HEK293 (cell line): Measurements from ENCODE around the gene CWF19L2.
"Not testable (repeated sequence)": the region's sequence is repeated elsewhere in the genome, so short reads cannot be mapped to it uniquely, and the experiment has no call there.

Experiments
- CTCF ChIA-PET: fragments of 350-600 bp; formaldehyde crosslinking; extraction: SDS; loops from one replicate; lab custom pipeline; 2021; ENCODE audit warnings: antibody characterized with exemption; lab: Yijun Ruan, JAX
- POLR2A ChIA-PET: fragments of 300-600 bp; formaldehyde crosslinking; extraction: SDS; loops from one replicate; lab custom pipeline; 2020; ENCODE audit warnings: antibody characterized with exemption, inconsistent platforms; lab: Yijun Ruan, JAX
- H3K27ac ChIP-seq: fragments of 200-500 bp; sonication (Bioruptor generic); 2 replicates; pipeline ENCODE4 v1.5.1; 2014; ENCODE audit warnings: low read depth, low read length, control low read depth, inconsistent platforms; ENCODE audit errors: extremely low read depth
- H3K36me3 ChIP-seq, 2 experiments: fragments of 200-500 bp in 1 of 2; sonication (Bioruptor generic) in 1 of 2; 1 replicate in 1 of 2; 2 replicates in 1 of 2; pipeline ENCODE4 v1.5.1; 2014 to 2017; ENCODE audit warnings: inconsistent platforms in 2 of 2, low read length in 2 of 2; ENCODE audit not compliant: control insufficient read depth in 2 of 2, insufficient read depth in 1 of 2
- H3K4me1 ChIP-seq: fragments of 200-500 bp; sonication (Bioruptor generic); 2 replicates; pipeline ENCODE4 v1.5.1; 2014; ENCODE audit warnings: mild to moderate bottlenecking, low read length, inconsistent platforms; ENCODE audit not compliant: control insufficient read depth, insufficient read depth
- H3K4me3 ChIP-seq: 2 replicates; pipeline ENCODE4 v1.5.1; 2011; ENCODE audit warnings: low read depth, mild to moderate bottlenecking, control low read depth, low read length, moderate library complexity
- H3K9me3 ChIP-seq: fragments of 200-500 bp; sonication (Bioruptor generic); 2 replicates; pipeline ENCODE4 v1.5.1; 2014; ENCODE audit warnings: low read depth, low read length, inconsistent platforms; ENCODE audit not compliant: control insufficient read depth, insufficient read depth
- BCL11B ChIP-seq: fragments of 450-650 bp; formaldehyde crosslinking; IDR thresholded peaks from 2 replicates; pipeline ENCODE4 v1.5.1; 2016; ENCODE audit warnings: low read depth, missing biosample characterization, missing genetic modification characterization
- GLI2 ChIP-seq: fragments of 450-650 bp; formaldehyde crosslinking; IDR thresholded peaks from 2 replicates; pipeline ENCODE4; 2017; ENCODE audit warnings: missing biosample characterization, missing genetic modification characterization, low read depth, borderline replicate concordance
- PRDM2 ChIP-seq: fragments of 450-650 bp; formaldehyde crosslinking; IDR thresholded peaks from 2 replicates; pipeline ENCODE4 v1.5.1; 2016; ENCODE audit warnings: missing biosample characterization, missing genetic modification characterization, borderline replicate concordance
- YY2 ChIP-seq: fragments of 450-650 bp; formaldehyde crosslinking; IDR thresholded peaks from 2 replicates; pipeline ENCODE4 v1.5.1; 2016; ENCODE audit warnings: missing biosample characterization, missing genetic modification characterization
- ZBTB7A ChIP-seq: fragments of 450-650 bp; formaldehyde crosslinking; IDR thresholded peaks from 2 replicates; pipeline ENCODE4 v1.5.1; 2016; ENCODE audit warnings: low read depth, missing biosample characterization, missing genetic modification characterization
- ZNF155 ChIP-seq: fragments of 450-650 bp; formaldehyde crosslinking; IDR thresholded peaks from 2 replicates; pipeline ENCODE4 v1.5.1; 2016; ENCODE audit warnings: missing biosample characterization, missing genetic modification characterization
- ZNF184 ChIP-seq: fragments of 450-650 bp; IDR thresholded peaks from 2 replicates; pipeline ENCODE4 v1.5.1; 2018; ENCODE audit warnings: missing biosample characterization, mild to moderate bottlenecking, missing genetic modification characterization
- ZNF214 ChIP-seq: fragments of 450-650 bp; formaldehyde crosslinking; IDR thresholded peaks from 2 replicates; pipeline ENCODE4 v1.5.1; 2017; ENCODE audit warnings: missing biosample characterization, mild to moderate bottlenecking, missing genetic modification characterization, borderline replicate concordance
- ZNF221 ChIP-seq: fragments of 450-650 bp; formaldehyde crosslinking; IDR thresholded peaks from 2 replicates; pipeline ENCODE4 v1.5.1; 2017; ENCODE audit warnings: missing biosample characterization, missing genetic modification characterization, borderline replicate concordance
- ZNF544 ChIP-seq: fragments of 450-650 bp; formaldehyde crosslinking; IDR thresholded peaks from 2 replicates; pipeline ENCODE4 v1.5.0; 2017; ENCODE audit warnings: missing biosample characterization, missing genetic modification characterization
- ZNF555 ChIP-seq: fragments of 450-650 bp; formaldehyde crosslinking; conservative IDR thresholded peaks from 2 replicates; pipeline ENCODE4 v1.5.1; 2017; ENCODE audit warnings: missing biosample characterization, mild to moderate bottlenecking, missing genetic modification characterization, inconsistent platforms
- ZNF610 ChIP-seq: fragments of 450-650 bp; formaldehyde crosslinking; IDR thresholded peaks from 2 replicates; pipeline ENCODE4 v1.5.1; 2016; ENCODE audit warnings: missing biosample characterization, missing genetic modification characterization, borderline replicate concordance
- ZNF639 ChIP-seq: fragments of 450-650 bp; formaldehyde crosslinking; IDR thresholded peaks from 2 replicates; pipeline ENCODE4 v1.5.1; 2016; ENCODE audit warnings: missing biosample characterization, missing genetic modification characterization
- ZNF843 ChIP-seq: fragments of 450-650 bp; formaldehyde crosslinking; IDR thresholded peaks from 2 replicates; pipeline ENCODE4 v1.5.1; 2016; ENCODE audit warnings: missing biosample characterization, missing genetic modification characterization
- ZSCAN4 ChIP-seq: fragments of 450-650 bp; formaldehyde crosslinking; IDR thresholded peaks from 2 replicates; pipeline ENCODE4 v1.5.1; 2017; ENCODE audit warnings: missing biosample characterization, missing genetic modification characterization
- TF ChIP-seq, protein P1 (sequence below): fragments of 450-650 bp; formaldehyde crosslinking; IDR thresholded peaks from 2 replicates; pipeline ENCODE4 v1.5.1; 2016; ENCODE audit warnings: missing biosample characterization, missing genetic modification characterization
- TF ChIP-seq, protein P2 (sequence below): fragments of 450-650 bp; formaldehyde crosslinking; IDR thresholded peaks from 2 replicates; pipeline ENCODE4 v1.5.0; 2017; ENCODE audit warnings: missing biosample characterization, missing genetic modification characterization, borderline replicate concordance

Gene CWF19L2

GRCh38 chr11:107501713-107502112 is 44.1 kb upstream of the CWF19L2 start (continued):
- no peak for TF ChIP-seq PRDM2 (tag by site-specific recombination)

- CTCF ChIA-PET, H3K9me3 ChIP-seq, H3K4me3 ChIP-seq, H3K36me3 ChIP-seq, H3K27ac ChIP-seq, H3K4me1 ChIP-seq, POLR2A ChIA-PET: not testable (repeated sequence)
Measured at GRCh38 chr11:107497371-107497770, 39.7 kb upstream of the CWF19L2 start.

DNA sequence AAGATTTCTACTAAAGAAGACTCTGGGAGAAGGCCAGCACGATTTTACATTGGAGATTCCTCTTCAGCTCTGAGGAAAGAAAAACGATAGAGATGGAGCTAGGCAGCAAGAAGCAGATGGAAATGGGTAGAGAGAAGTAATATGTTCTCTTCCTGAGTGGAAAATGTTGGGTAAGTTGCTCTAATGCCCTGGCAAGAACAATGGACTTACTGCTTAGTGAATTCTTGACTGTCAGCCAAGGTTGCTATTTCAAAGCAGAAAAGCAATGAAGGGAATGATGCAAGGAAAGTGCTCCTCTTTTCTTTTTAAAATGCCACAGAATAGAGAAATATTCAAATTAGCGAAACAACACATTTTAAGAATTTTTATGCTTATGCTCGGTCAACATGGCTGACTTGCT is 38.4 kb upstream of the CWF19L2 start:
- H3K4me1 ChIP-seq = no peaks in the 10 kb centered on the region
- no peaks in the 10 kb centered on the region for H3K36me3 ChIP-seq
- ChIA-PET POLR2A (no interaction called here), CTCF (interaction anchor here (0.6 kb wide), 1 partner anchor 12 kb away, joined by 3 read pairs; no protein-coding TSS in a partner anchor)
- H3K9me3 ChIP-seq = no peaks in the 10 kb centered on the region
- no peak overlapping the region for H3K4me3 ChIP-seq
- TF ChIP-seq BCL11B (tag by site-specific recombination) (no peak), YY2 (tag by site-specific recombination) (no peak), GLI2 (tag by site-specific recombination) (no peak), ZNF214 (tag by site-specific recombination) (no peak), ZSCAN4 (tag by site-specific recombination) (no peak)
- H3K27ac ChIP-seq = no peak overlapping the region

DNA sequence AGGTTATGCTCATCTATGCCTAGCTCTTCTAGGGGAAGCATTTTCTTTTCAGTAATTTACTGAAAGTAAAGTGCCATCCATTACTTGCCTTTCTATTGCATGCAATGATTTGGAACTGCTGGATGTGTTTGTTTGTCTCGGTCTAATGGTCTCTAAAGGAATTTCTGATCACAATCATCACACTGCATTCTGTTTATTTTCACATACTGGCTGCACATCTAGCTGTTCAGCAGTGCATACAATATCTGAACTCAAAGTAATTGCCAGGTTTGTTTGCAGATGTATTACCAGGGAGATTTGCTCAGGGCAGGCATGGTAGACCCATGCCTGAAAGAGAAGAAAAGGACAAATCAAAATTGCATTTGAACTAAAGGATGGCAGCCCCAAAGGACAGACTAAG is 36.4 kb upstream of the CWF19L2 start:
- no peaks in the 10 kb centered on the region for H3K4me1 ChIP-seq
- no peaks in the 10 kb centered on the region for H3K36me3 ChIP-seq
- POLR2A ChIA-PET = no interaction called here
- H3K27ac ChIP-seq = no peak overlapping the region
- H3K4me3 ChIP-seq = no peak overlapping the region
- CTCF ChIA-PET = no interaction called here
- H3K9me3 ChIP-seq = no peaks in the 10 kb centered on the region
- no peak for TF ChIP-seq ZNF843 (tag by site-specific recombination)
- no peak for TF ChIP-seq ZNF155 (tag by site-specific recombination)
- no peak for TF ChIP-seq ZNF555 (tag by site-specific recombination)
- TF ChIP-seq, protein P1, sequence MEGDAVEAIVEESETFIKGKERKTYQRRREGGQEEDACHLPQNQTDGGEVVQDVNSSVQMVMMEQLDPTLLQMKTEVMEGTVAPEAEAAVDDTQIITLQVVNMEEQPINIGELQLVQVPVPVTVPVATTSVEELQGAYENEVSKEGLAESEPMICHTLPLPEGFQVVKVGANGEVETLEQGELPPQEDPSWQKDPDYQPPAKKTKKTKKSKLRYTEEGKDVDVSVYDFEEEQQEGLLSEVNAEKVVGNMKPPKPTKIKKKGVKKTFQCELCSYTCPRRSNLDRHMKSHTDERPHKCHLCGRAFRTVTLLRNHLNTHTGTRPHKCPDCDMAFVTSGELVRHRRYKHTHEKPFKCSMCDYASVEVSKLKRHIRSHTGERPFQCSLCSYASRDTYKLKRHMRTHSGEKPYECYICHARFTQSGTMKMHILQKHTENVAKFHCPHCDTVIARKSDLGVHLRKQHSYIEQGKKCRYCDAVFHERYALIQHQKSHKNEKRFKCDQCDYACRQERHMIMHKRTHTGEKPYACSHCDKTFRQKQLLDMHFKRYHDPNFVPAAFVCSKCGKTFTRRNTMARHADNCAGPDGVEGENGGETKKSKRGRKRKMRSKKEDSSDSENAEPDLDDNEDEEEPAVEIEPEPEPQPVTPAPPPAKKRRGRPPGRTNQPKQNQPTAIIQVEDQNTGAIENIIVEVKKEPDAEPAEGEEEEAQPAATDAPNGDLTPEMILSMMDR (tag by site-specific recombination) = no peak
- TF ChIP-seq ZNF610 (tag by site-specific recombination) = no peak
- no peak for TF ChIP-seq ZNF639
- TF ChIP-seq ZBTB7A (tag by site-specific recombination) = no peak
- TF ChIP-seq ZNF544 (tag by site-specific recombination) = no peak
- TF ChIP-seq, protein P2, sequence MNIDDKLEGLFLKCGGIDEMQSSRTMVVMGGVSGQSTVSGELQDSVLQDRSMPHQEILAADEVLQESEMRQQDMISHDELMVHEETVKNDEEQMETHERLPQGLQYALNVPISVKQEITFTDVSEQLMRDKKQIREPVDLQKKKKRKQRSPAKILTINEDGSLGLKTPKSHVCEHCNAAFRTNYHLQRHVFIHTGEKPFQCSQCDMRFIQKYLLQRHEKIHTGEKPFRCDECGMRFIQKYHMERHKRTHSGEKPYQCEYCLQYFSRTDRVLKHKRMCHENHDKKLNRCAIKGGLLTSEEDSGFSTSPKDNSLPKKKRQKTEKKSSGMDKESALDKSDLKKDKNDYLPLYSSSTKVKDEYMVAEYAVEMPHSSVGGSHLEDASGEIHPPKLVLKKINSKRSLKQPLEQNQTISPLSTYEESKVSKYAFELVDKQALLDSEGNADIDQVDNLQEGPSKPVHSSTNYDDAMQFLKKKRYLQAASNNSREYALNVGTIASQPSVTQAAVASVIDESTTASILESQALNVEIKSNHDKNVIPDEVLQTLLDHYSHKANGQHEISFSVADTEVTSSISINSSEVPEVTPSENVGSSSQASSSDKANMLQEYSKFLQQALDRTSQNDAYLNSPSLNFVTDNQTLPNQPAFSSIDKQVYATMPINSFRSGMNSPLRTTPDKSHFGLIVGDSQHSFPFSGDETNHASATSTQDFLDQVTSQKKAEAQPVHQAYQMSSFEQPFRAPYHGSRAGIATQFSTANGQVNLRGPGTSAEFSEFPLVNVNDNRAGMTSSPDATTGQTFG (tag by site-specific recombination) = no peak
- TF ChIP-seq ZNF184 = no peak
- no peak for TF ChIP-seq ZNF221
